ENCODE results near the gene HDAC10. TPM values are rescaled to one million over a fixed set of nuclear protein-coding genes. Genes with fewer than 3 reads are reported as not detected.
"Not testable (repeated sequence)": the region's sequence is repeated elsewhere in the genome, so short reads cannot be mapped to it uniquely, and the experiment has no call there.

HDAC10 gene
- total RNA-seq, 1 donor from 2014 or later: 12.0 TPM

DNA sequence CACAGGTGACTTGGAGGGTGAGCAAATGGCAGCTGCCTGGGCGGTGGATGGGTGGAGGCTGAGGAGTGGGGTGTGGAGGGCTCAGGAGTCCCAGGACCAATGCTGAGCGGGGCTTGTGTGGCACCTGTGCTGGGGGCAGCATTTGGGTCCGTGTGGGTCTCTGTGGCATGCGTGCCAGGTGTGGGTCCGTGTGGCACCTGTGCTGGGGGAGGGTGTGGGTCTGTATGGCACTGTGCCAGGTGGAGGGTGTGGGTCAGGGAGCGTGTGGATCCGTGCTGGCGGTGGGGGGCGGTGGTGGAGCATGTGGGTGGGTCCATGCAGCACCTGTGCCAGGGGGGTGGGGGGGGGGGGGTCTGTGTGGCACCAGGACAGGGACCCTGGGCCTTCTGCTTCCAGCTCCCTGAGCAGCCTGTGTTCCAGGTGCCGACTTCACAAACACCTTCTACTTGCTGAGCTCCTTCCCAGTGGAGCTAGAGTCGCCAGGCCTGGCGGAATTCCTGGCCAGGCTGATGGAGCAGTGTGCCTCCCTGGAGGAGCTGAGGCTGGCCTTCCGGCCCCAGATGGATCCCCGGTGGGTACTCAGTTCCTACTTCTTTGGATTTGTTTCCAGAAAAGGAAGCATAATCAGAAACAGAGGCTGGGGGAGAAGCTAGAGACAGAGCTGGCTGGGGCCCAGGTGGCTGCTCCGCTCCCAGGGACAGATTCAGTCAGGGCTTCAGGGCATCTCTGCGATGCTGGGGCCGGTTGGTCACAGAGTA lies 35.6 kb downstream of the HDAC10 start:
- no peak for DNase-seq
- intact Hi-C loops (cut with DNase I): no loop called here

GRCh38 chr22:50213263-50213662 lies 37.8 kb downstream of the HDAC10 start:
- no peak for DNase-seq
- ATAC-seq (ENCODE audit: poor library complexity): no peak
- intact Hi-C loops (cut with DNase I): no loop called here

More for the DNA sequence above, 35.6 kb downstream of the HDAC10 start:
- no peak for ATAC-seq (ENCODE audit: poor library complexity)

DNA sequence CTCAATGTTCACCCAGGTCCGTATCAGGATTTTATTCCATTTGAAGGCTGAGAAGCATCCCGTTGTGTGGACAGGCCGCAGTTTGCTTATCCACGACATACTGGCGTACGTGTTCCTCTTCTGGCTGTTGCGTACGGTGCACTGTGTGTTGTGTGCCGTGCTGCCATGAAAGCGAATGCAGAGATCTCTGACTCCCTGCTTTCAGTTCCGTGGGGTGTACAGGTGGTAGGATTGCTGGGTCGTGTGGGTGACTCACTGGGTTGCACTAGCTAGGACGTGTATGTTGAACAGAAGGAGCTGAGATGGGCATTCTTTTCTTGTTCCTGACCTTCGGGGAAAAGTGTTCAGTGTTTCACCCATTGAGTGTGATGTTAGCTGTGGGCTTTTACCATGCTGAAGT lies 39.9 kb downstream of the HDAC10 start:
- no peak for DNase-seq
- intact Hi-C loops (cut with DNase I): no loop called here

GRCh38 chr22:50210378-50211139 lies 40.5 kb downstream of the HDAC10 start:
- ATAC-seq (ENCODE audit: poor library complexity) (no peak), DNase-seq (no peak)
- intact Hi-C loops (cut with DNase I): no loop called here

More for the DNA sequence above, 39.9 kb downstream of the HDAC10 start:
- ATAC-seq (ENCODE audit: poor library complexity): no peak

DNA sequence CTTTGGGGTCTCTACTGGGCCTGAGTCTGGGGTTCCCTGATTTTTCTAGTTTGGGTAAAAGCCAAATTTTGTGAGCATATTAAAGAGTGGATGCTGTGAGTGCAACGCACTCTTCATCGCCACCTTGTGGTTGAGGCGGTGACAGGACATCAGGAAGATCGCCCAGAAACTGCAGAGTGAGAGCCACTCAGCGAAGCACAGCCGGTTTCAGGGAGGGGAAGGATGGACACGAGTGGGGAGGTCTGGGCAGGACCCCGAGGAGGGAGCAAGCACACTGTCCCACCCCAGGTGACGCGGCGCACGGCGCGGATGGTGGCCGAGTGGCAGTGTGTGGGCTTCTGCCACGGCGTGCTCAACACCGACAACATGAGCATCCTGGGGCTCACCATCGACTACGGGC lies 41.2 kb downstream of the HDAC10 start:
- peak; percentile 45 for ATAC-seq (ENCODE audit: poor library complexity)
- peak; percentile 74 for DNase-seq
- intact Hi-C loops (cut with DNase I): loop anchor here (5.0 kb wide), 1 partner anchor 63 kb away; no protein-coding TSS in a partner anchor

DNA sequence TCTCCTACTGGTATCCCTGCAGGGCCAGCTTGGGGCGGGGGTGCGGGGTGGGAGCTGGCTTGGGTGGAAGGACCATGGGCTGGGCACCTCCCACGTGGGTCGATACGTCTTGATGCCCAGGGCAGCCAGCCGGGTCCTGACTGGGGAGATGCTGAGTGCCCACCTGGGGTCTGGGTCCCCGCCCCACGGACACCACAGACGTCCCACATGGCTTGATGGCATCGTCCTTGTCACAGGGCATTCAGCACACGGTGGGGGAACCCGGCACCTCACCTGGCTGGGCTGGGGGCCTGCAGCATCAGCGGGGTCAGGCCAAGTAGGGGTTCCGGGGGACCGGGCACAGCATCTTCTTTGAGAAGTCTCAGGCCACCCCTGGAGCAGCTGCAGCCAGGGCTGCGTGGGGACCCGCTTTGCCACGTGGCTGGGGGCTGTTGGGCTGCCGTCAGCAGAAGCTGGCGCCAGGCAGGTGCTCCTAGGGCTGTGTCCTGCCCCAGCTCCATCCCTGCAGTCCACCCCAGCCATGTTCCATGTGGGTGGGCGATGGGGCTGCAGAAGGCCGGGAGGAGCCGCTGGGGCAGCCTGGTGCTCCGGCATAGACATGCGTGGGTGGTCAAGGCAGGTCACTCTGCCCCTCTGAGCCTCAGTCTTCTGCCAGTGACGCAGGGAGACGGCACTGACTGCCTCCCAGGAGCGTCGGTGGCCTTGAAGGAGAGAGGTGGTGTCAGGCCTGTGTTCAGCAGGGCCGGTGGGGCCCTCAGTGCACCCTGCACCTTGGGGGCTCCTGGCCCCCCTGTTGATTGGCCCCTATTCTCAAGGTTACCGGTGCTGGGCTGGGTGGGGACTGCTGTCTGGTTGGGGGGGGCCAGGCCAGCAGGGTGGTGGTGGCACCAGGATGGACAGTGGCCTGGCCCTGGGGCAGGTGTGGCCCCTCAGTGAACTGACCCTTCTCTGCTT lies 41.8 kb downstream of the HDAC10 start:
- DNase-seq (no peak), ATAC-seq (ENCODE audit: poor library complexity) (no peak)
- intact Hi-C loops (cut with DNase I): loop anchor here (5.0 kb wide), 1 partner anchor 62 kb away; no protein-coding TSS in a partner anchor

DNA sequence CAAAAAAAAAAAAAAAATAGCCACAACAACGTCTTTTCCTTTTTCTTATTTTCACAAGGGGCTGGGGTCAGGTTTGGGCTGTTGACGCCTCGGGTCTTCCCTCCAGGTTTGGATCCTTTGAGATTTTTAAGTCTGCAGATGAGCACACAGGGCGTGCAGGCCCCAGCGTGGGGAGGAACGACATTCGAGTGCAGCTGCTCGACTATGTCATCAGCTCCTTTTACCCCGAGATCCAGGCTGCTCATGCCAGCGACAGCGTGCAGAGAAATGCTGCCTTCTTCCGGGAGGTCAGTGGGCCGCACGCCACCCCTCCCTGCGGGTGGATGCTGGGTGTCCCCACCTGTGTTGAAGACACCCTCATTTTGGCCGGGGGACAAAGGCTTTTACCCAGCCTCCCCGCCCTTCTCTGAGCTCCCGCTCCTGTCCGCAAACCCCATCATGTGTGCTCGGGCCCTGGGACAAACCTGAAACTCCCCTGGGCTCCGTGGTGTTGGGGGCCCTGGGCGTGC lies 42.6 kb downstream of the HDAC10 start:
- DNase-seq (no peak), ATAC-seq (ENCODE audit: poor library complexity) (no peak)
- intact Hi-C loops (cut with DNase I): loop anchor here (5.0 kb wide), 1 partner anchor 61 kb away; no protein-coding TSS in a partner anchor

DNA sequence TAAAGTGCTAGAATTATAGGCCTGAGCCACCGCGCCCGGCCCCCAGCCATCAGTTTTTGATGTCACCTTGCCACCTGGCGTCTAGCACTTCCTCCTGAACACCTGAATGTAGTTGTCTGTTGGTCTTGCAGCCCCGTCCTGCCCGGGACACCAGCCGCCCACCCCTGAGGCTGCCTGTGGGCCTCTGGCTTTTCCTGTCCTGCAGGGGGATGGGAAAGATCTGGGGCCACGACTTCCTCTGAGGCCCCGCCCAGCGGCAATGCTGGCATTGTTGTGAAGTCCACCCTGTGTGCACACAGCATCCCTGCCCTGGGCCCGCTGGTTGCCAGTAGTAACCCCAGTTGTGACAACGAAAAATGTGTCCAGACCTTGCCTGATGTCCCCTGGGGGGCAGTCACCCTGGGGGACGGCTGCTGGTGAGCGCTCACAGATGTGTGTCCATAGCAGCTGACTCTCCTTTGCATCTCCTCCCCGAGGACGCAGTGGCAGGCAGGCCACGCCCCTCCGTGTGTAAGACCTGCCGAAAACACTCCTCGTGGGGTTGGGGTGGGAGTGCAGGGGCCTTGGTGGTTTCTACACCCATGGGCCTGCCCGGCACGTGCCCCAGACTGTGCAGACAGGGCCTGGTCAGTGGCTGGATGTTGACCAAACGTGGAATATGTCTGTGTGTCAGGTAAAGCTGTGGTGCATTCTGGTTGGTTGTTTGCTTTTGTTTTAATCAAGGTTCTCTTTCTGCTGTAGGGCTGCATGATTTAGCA lies 43.5 kb downstream of the HDAC10 start:
- intact Hi-C loops (cut with DNase I): loop anchor here (5.0 kb wide), 1 partner anchor 60 kb away; no protein-coding TSS in a partner anchor
- DNase-seq (peak; percentile 50), ATAC-seq (ENCODE audit: poor library complexity) (no peak)

- intact Hi-C loops (cut with DNase I): loop anchor here (5.0 kb wide), 1 partner anchor 59 kb away; no protein-coding TSS in a partner anchor
- peak; percentile 88 for DNase-seq
- ATAC-seq (ENCODE audit: poor library complexity): peak; percentile 83
Measured at GRCh38 chr22:50206599-50206998, 44.5 kb downstream of the HDAC10 start.

- ATAC-seq (ENCODE audit: poor library complexity): no peak
- no peak for DNase-seq
Measured at GRCh38 chr22:50205781-50206569, 45.1 kb downstream of the HDAC10 start.

GRCh38 chr22:50204998-50205397 lies 46.1 kb downstream of the HDAC10 start:
- intact Hi-C loops (cut with DNase I): loop anchor here (5.0 kb wide), 1 partner anchor 58 kb away; no protein-coding TSS in a partner anchor
- not testable (repeated sequence) for ATAC-seq (ENCODE audit: poor library complexity)

More at GRCh38 chr22:50205781-50206569, 45.1 kb downstream of the HDAC10 start:
- intact Hi-C loops (cut with DNase I): loop anchor here (5.0 kb wide), 1 partner anchor 59 kb away; no protein-coding TSS in a partner anchor

GRCh38 chr22:50204571-50204970 lies 46.5 kb downstream of the HDAC10 start:
- DNase-seq (no peak), ATAC-seq (ENCODE audit: poor library complexity) (no peak)
- intact Hi-C loops (cut with DNase I): no loop called here

More at GRCh38 chr22:50204998-50205397, 46.1 kb downstream of the HDAC10 start:
- DNase-seq: not testable (repeated sequence)

- DNase-seq: no peak
- intact Hi-C loops (cut with DNase I): no loop called here
- no peak for ATAC-seq (ENCODE audit: poor library complexity)
Measured at GRCh38 chr22:50203288-50203687, 47.8 kb downstream of the HDAC10 start.

GRCh38 chr22:50202130-50202666 lies 48.9 kb downstream of the HDAC10 start:
- intact Hi-C loops (cut with DNase I): no loop called here
- no peak for ATAC-seq (ENCODE audit: poor library complexity)
- DNase-seq: no peak

DNA sequence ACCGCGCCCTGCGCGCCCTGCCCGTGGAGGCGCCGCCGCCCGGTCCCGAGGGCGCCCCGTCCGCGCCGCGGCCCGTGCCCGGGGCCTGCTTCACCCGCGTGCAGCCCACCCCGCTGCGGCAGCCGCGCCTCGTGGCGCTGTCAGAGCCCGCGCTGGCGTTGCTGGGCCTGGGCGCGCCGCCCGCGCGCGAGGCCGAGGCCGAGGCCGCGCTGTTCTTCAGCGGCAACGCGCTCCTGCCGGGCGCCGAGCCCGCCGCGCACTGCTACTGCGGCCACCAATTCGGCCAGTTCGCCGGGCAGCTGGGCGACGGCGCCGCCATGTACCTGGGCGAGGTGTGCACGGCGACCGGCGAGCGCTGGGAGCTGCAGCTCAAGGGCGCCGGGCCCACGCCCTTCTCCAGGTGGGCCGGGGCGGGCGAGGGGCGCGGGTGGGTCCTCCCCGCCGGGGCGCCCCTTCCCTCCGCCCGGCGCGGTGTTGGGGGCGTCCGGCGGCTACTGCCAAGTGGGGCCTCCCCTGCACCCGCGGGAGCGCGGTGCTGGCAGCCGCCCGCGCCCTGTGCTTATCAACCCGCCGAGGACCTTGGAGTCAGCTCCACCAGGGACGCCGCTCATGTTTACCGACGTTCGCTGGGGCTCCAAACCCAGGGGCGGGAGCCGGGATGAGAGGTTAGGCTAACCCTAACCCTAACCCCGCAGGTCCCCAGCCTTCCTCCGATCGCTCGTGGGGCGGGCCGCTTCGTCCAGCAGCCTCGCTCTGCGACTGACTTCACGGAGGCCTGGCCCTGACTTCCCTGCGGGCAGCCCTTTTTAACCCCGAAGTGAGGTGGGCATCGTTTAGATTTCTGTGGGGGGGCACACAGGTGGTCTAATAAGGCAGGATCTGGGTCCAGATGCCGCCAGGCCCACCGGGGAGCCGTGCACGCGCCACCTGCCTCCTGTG lies 49.6 kb downstream of the HDAC10 start:
- intact Hi-C loops (cut with DNase I): no loop called here
- DNase-seq (no peak), ATAC-seq (ENCODE audit: poor library complexity) (peak; percentile 7)
